Astrocyte (in vitro differentiated cells and primary cell): ENCODE measurements around the gene OPN3. TPM values are rescaled to one million over a fixed set of nuclear protein-coding genes. Genes with fewer than 3 reads are reported as not detected.

Experiments used
- DNase-seq: peaks from one replicate; pipeline ENCODE4 v3.0.0-alpha.2; 2010; ENCODE audit warnings: low read depth
- FAIRE-seq: peaks from 2 replicates; lab custom pipeline; 2011; peaks lifted over from hg19 to GRCh38; lab: Jason Lieb, UNC
- H2AFZ ChIP-seq: 2 replicates; pipeline ENCODE4 v1.6.0; 2012; ENCODE audit warnings: low read depth, low read length, inconsistent platforms
- H3K27ac ChIP-seq: 2 replicates; pipeline ENCODE4 v1.5.1; 2011; ENCODE audit warnings: low read depth, low read length, inconsistent platforms
- H3K27me3 ChIP-seq: 2 replicates; pipeline ENCODE4 v1.6.0; 2011; ENCODE audit warnings: low read length, inconsistent platforms; ENCODE audit not compliant: insufficient read depth
- H3K36me3 ChIP-seq: 2 replicates; pipeline ENCODE4 v1.5.1; 2011; ENCODE audit warnings: low read length, inconsistent platforms; ENCODE audit not compliant: insufficient read depth
- H3K4me1 ChIP-seq: 2 replicates; pipeline ENCODE4 v1.5.1; 2011; ENCODE audit warnings: low read length, inconsistent platforms; ENCODE audit not compliant: insufficient read depth
- H3K4me2 ChIP-seq: 2 replicates; pipeline ENCODE4 v1.6.0; 2012; ENCODE audit warnings: low read length, inconsistent platforms
- H3K4me3 ChIP-seq: 2 replicates; pipeline ENCODE4 v1.5.1; 2011; ENCODE audit warnings: low read depth, mild to moderate bottlenecking, low read length, inconsistent platforms; ENCODE audit not compliant: insufficient read depth
- H3K79me2 ChIP-seq: 2 replicates; pipeline ENCODE4 v1.6.0; 2012; ENCODE audit warnings: mild to moderate bottlenecking, low read length, inconsistent platforms; ENCODE audit not compliant: insufficient read depth
- H3K9ac ChIP-seq: 2 replicates; pipeline ENCODE4 v1.6.0; 2012; ENCODE audit warnings: mild to moderate bottlenecking, low read length, inconsistent platforms
- H3K9me3 ChIP-seq: 2 replicates; pipeline ENCODE4 v1.5.1; 2012; ENCODE audit warnings: low read depth, mild to moderate bottlenecking, low read length, inconsistent platforms; ENCODE audit not compliant: insufficient read depth
- H4K20me1 ChIP-seq: 2 replicates; pipeline ENCODE4 v1.6.0; 2012; ENCODE audit warnings: low read length, inconsistent platforms; ENCODE audit not compliant: insufficient read depth
- H3K27ac Mint-ChIP-seq: one replicate; pipeline ENCODE4 v1.8.0; 2021; ENCODE audit warnings: mild to moderate bottlenecking, mixed read lengths; ENCODE audit not compliant: unreplicated experiment
- H3K27me3 Mint-ChIP-seq: one replicate; pipeline ENCODE4 v1.8.0; 2021; ENCODE audit warnings: low read depth, mixed read lengths; ENCODE audit not compliant: unreplicated experiment
- H3K36me3 Mint-ChIP-seq: one replicate; pipeline ENCODE4 v1.8.0; 2021; ENCODE audit warnings: low read depth, mixed read lengths; ENCODE audit not compliant: unreplicated experiment
- H3K4me1 Mint-ChIP-seq: one replicate; pipeline ENCODE4 v1.8.0; 2021; ENCODE audit warnings: low read depth, mixed read lengths; ENCODE audit not compliant: unreplicated experiment
- H3K4me3 Mint-ChIP-seq: one replicate; pipeline ENCODE4 v1.8.0; 2021; ENCODE audit warnings: mild to moderate bottlenecking, moderate library complexity, mixed read lengths; ENCODE audit not compliant: unreplicated experiment
- H3K9me3 Mint-ChIP-seq: one replicate; pipeline ENCODE4 v1.8.0; 2021; ENCODE audit warnings: mild to moderate bottlenecking, mixed read lengths; ENCODE audit not compliant: unreplicated experiment
- CTCF ChIP-seq: IDR thresholded peaks from 2 replicates; pipeline ENCODE4 v1.5.1; 2011; ENCODE audit warnings: low read depth, mild to moderate bottlenecking, inconsistent platforms, low read length, moderate library complexity; ENCODE audit not compliant: insufficient read depth
- EZH2 ChIP-seq: IDR thresholded peaks from 2 replicates; pipeline ENCODE4 v1.6.1; 2012; ENCODE audit warnings: mild to moderate bottlenecking, low read length, inconsistent platforms; ENCODE audit not compliant: insufficient read depth
- total RNA-seq: library from RNA; stranded (reverse); gene quantifications from 2 replicates; pipeline ENCODE4 v1.2.1, GENCODE V29; 2021

The OPN3 gene
- total RNA-seq, 1 donor from 2014 or later: 16.9 TPM

DNA sequence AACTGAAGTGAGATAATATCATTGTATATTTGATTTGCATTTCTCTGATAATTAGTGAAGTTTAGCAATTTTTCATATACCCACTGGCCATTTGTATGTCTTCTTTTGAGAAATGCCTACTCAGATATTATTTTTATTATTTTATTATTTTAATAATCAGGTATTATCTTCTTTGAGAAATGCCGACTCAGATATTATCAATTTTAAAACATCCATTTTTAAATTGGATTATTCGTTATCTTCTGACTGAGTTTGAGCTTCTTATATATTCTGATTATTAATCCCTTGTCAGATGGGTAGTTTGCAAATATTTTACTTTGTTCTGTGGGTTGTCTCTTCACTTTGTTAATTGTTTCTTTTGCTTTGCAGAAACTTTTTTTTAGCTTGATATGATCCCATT lies 70.3 kb downstream of the OPN3 start:
- H3K4me2 ChIP-seq: no peak overlapping the region
- H3K79me2 ChIP-seq: no peaks in the 10 kb centered on the region
- H3K4me1 Mint-ChIP-seq: no peaks in the 10 kb centered on the region
- H2AFZ ChIP-seq: no peak overlapping the region
- no peaks in the 10 kb centered on the region for H3K9me3 Mint-ChIP-seq
- no peak overlapping the region for H3K9ac ChIP-seq
- H4K20me1 ChIP-seq: no peaks in the 10 kb centered on the region
- H3K27me3 ChIP-seq: no peaks in the 10 kb centered on the region
- DNase-seq (no peak), FAIRE-seq (no peak)
- H3K36me3 ChIP-seq: no peaks in the 10 kb centered on the region
- H3K27me3 Mint-ChIP-seq: no peaks in the 10 kb centered on the region
- TF ChIP-seq EZH2: no peak
- no peak for TF ChIP-seq CTCF
- no peaks in the 10 kb centered on the region for H3K4me1 ChIP-seq
- H3K27ac Mint-ChIP-seq: no peak overlapping the region
- no peak overlapping the region for H3K4me3 ChIP-seq
- no peak overlapping the region for H3K27ac ChIP-seq
- no peak overlapping the region for H3K4me3 Mint-ChIP-seq
- H3K9me3 ChIP-seq: no peaks in the 10 kb centered on the region
- no peaks in the 10 kb centered on the region for H3K36me3 Mint-ChIP-seq

DNA sequence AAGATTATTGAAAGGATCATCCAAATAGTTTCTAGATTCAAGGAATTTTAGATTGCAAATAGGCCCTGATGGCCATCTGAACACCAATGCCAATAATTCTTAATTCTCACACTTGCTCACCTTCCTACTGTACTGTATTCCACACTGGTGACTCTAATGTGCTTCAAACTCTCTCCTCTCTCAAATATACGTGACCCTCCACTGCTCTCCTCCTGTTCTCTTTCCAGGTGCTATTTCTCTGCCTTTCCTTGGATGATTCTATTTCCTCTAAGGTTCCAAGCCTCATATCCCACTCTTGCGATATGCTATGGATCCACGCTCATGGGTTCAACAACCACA lies 79.4 kb downstream of the OPN3 start:
- Histone ChIP-seq H3K27me3 (no peaks in the 10 kb centered on the region), H3K79me2 (no peaks in the 10 kb centered on the region), H3K9ac (no peak overlapping the region), H3K27ac (no peak overlapping the region), H4K20me1 (no peaks in the 10 kb centered on the region), H3K9me3 (no peaks in the 10 kb centered on the region), H3K4me1 (no peaks in the 10 kb centered on the region), H3K4me2 (no peak overlapping the region), H3K4me3 (no peak overlapping the region), H3K36me3 (no peaks in the 10 kb centered on the region), H2AFZ (no peak overlapping the region)
- no peak overlapping the region for H3K27ac Mint-ChIP-seq
- H3K9me3 Mint-ChIP-seq: no peaks in the 10 kb centered on the region
- H3K27me3 Mint-ChIP-seq: no peaks in the 10 kb centered on the region
- H3K4me1 Mint-ChIP-seq: peaks cover 8% of the 10 kb centered on the region
- H3K4me3 Mint-ChIP-seq: no peak overlapping the region
- DNase-seq: no peak
- TF ChIP-seq EZH2 (no peak), CTCF (no peak)
- FAIRE-seq: no peak
- no peaks in the 10 kb centered on the region for H3K36me3 Mint-ChIP-seq

GRCh38 chr1:241560146-241560848 lies 79.9 kb downstream of the OPN3 start:
- H3K36me3 Mint-ChIP-seq: no peaks in the 10 kb centered on the region
- no peak for TF ChIP-seq CTCF
- TF ChIP-seq EZH2: no peak
- no peaks in the 10 kb centered on the region for H3K4me1 ChIP-seq
- H3K36me3 ChIP-seq: no peaks in the 10 kb centered on the region
- no peak overlapping the region for H3K27ac ChIP-seq
- FAIRE-seq (no peak), DNase-seq (peak; percentile 1)
- no peak overlapping the region for H3K4me3 Mint-ChIP-seq
- H3K27me3 ChIP-seq: no peaks in the 10 kb centered on the region
- peaks cover 8% of the 10 kb centered on the region for H3K4me1 Mint-ChIP-seq
- H3K9ac ChIP-seq: no peak overlapping the region
- H3K79me2 ChIP-seq: no peaks in the 10 kb centered on the region
- no peaks in the 10 kb centered on the region for H3K9me3 Mint-ChIP-seq
- no peaks in the 10 kb centered on the region for H4K20me1 ChIP-seq
- H3K4me2 ChIP-seq: no peak overlapping the region
- H3K27me3 Mint-ChIP-seq: peaks cover 2% of the 10 kb centered on the region
- H2AFZ ChIP-seq: no peak overlapping the region
- no peak overlapping the region for H3K4me3 ChIP-seq
- H3K27ac Mint-ChIP-seq: no peak overlapping the region
- no peaks in the 10 kb centered on the region for H3K9me3 ChIP-seq
